GM19463 (cell line): ENCODE measurements around the gene PUM1.

ENCODE experiments used
- ATAC-seq: cut with Tn5 transposase; IDR thresholded peaks from one replicate; pipeline ENCODE4 v1.9.1; 2021; ENCODE audit warnings: mild to moderate bottlenecking, moderate library complexity; ENCODE audit not compliant: unreplicated experiment

Gene PUM1

DNA sequence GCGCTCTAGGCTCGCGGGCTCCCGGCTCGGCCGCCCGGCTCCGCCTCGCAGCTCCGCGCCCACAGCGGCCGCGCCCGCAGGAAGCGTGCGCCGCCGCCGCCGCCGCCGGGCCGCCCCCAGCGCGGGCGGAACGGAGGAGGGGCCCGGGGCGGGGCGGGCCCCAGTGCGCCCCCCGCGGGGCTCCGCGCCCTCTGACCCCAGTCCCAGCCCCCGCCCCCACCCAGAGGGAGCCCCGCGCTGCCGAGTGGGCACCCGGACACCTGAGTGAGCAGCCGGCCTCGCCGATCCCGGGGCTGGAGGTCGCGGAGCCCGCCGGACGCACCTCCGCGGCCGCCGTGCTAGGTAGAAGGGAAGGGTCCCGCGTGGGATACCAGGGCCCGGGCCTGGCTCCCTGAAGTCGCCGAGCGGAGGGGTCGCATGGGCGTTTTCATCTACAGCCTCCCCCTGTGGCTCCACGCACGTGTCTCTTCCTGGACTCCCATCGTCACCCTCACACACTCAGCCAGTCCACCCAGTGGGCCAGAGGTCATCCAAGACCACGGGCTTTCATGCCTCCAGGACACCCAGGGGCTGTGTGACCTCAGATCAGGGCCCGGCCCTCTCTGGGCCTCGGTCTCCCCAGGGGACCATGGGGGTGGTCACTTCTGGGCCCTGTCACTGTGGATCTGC lies 156.7 kb downstream of the PUM1 start, which contains the start of gene SDC3:
TSS of gene SDC3 (minus strand) at position 63 of the 669 bp plus-strand sequence. CDS start 172 bp downstream, outside the sequence.
- ATAC-seq = no peak

DNA sequence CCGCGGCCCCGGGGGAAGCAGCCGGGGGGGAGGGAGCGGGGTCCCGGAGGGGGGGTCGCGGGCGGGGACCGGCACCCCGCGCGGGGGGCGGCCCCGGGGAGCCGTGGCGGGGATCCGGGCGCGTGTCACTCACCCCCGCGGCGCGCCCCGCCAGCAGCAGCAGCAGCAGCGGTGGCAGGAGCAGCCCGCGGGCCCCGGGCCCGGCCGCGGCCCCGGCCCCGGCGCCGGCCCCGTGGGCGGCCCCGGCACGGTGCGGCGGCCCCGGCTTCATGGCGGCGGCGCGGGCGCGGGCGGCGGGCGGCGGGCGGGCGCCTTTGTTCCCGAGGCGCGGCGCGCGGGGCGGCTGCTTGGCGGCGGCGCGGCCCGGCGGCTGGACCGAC lies 157.2 kb downstream of the PUM1 start:
- no peak for ATAC-seq

DNA sequence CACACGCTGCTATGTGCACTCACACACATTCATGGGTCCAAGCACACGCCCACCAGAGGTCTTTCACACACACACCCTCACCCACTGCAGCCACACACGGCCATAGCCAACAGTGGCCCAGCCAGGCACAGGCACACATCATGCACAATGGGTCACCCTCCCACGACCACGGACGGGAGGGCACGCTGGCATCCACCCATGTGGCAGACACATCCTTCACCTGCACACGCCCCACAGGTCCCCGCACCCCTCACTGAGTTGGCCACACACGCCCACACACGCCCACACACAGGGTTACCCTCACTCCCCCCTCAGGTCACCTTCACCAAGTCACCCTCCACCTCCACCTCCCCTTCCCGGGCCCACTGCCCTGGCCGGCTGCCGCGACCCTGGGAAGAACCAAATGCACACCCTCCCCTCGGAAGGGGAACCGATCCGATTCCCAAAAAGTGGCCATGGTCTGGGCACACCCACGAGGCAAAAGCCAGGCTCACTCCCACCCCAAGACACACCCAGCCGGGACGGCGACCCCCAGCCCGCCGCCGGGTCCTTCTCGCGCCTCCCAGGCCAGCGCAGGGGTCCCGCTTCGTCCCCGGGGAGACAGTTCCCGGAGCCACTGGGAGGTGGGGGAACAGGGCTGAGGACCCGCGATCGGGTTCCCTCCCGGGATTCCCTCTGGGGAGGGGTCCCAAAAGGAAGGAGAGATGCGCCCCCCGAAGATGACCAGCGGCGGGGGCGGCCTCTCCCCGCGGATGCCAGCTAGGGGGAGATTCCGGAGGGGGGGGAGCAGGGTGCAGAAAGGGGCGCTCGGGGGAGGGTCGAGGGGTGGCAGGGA lies 157.8 kb downstream of the PUM1 start:
- no peak for ATAC-seq

DNA sequence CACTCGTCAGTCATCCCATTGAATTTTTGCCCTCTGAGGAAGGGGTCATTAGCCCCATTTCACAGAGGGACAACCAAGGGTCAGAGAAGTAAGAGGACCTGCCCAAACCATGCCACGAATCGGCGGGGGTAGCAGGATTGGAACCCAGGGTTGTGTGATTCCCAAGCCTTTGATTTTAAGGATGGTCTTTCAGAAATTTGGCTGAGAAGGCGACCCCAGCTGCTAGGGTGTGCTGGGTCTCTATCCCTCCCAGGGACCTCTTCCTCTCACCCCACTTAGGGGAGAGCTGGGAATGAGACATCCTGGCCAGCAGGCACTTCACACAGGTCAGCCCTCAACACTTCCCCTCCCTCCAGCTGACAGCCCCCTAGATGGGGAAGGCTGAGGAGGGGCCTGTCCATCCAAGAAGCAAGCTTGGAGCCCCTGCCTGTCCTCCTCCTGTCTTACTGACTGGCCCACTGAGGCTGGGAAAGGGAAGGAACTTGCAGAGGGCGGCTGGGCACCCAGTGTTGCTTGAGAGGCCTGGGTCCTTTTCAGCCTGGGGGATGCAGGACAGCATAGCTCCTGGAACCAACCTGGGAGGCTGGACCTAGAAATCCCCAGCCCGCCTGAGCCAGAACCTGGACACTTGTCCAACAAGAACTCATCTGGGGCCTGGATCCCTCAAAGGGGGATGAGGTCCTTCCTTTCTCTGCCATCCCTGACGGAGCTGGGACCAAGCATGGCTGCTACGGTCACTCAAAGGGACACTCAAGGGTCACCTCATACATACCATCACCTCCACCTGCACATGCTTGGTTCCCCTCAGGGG lies 158.7 kb downstream of the PUM1 start:
- ATAC-seq = no peak

DNA sequence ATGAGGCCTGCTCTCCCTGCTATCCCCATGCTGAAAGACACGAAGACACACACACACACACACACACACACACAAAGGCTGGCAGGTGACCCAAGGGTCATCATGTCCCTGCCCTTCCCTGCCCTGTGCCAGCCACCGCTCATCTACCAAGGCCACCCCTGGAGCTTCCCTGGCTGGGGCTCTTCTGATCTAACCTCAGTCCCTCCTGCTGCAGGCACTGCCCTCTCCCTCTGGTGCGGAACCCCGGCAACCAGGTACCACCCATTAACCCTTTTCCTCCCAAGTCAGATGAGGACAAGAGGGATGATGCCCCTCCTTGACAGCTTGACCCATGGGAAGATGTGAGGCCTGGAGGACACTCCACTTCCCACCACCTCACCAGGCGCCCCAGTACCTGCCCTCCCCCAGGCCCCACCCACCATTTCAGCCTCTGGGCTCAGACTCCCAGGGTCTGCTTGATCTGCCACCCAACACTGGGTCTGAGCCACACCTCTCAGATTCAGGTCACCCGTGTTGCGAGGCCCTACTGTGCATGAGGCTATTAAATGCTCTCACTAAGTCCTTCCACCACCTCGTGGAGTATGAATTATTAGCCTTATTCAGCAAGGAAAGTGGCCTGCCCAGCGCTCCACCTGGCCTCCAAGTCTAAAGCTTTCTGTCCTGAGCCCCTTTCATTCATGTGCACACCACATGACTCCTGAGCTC lies 159.4 kb downstream of the PUM1 start:
- ATAC-seq = no peak

DNA sequence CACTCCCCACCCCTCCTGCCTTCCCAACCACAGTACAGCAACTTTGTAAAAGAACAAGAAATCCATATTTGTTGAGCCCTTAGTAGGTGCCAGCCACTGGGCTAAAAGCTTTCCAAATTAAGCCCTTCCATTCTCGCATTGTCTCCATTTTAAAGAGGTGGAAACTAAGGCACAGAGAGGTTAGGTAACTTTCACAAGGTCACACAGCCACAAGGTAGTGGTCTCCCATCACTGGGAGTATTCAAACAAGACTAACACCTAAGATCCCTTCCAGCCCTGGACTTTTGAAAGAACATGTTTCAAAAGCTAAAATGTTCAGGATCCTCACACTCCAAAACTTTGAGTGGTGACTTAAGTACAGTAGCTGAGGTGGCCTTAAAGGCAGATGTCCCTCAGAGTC lies 160.1 kb downstream of the PUM1 start:
- no peak for ATAC-seq

DNA sequence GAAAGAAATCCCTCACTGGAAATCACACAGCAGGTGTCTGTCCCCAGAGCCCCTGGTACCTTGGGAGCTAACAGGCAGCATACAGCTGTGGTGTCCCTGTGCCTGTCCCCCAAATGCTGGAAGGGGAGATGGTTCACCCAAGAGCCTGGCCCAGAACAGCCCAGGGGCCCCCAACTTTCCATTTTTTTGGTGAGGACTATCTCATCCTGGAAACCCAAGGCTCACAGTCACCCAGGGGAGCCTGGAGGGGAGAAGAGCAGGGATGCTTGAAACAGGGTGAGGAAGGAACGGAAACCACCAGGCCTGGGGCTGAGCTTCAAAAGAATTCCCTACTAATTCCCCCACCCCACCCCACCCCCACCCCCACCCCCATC lies 160.6 kb downstream of the PUM1 start:
- ATAC-seq = no peak

DNA sequence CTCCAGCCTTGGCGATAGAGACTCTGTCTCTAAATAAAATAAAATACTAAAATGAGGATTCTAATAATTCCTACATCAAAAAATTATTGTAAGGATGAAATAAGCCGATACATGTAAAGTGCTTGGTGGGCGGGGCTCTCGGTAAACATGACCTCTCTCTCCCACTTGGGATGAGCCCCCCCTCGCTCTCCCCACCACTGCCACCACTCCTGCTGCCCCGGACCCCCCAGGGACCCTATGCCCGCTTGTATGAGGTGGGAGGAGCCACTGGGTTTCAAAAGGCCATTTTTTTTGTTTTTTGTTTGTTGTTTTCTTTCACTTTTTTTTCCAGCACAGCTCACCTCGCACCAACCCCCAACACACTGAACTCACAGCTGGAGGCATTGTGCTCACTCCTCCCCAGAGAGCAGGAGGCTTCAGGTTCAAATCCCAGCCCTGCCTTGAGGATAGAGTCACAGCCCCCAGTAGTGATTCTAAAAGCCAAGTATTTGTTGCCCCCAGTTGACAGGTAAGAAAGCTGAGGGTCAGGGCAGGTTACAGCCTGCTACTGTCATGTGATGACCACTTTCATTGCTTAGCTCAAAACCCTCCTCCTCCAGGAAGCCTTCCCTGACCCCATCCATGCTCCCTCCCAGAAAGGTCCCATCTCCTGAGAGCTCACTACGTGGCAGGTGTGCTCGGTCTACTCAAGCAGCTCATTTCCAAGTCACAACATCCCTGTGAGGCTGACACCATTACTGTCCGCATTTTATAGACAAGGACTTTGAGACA lies 161.1 kb downstream of the PUM1 start:
- ATAC-seq = no peak

DNA sequence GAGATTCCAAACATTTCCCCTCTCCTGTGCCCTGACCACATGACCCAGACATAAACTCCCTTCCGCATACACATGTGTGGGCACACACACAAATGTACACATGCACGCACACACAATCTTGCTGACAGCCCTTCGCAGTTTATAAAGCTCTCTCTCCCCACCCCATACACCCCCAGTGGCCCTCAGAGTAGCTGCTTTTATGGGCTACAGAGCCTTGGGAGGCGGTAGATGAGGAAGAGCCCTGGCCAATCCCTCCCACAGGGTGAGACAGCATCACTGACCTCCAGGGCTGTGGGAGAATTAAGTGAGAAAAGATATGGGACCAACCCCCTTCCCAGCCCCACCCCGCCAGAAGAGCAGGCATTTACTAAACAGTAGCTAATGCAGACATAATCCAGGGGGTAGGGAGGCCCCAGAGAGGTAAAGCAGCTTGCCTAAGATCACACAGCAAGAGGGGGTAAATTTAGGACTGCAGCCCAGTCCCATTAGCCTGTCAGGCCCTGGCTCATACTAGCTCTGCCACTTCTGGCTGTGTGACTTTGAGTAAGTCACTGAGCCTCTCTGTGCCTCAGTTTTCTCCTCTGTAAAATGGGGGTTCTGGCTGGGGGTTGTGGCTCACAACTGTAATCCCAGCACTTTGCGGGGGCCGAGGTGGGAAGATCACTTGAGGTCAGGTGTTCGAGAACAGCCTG lies 162.0 kb downstream of the PUM1 start:
- ATAC-seq = no peak

DNA sequence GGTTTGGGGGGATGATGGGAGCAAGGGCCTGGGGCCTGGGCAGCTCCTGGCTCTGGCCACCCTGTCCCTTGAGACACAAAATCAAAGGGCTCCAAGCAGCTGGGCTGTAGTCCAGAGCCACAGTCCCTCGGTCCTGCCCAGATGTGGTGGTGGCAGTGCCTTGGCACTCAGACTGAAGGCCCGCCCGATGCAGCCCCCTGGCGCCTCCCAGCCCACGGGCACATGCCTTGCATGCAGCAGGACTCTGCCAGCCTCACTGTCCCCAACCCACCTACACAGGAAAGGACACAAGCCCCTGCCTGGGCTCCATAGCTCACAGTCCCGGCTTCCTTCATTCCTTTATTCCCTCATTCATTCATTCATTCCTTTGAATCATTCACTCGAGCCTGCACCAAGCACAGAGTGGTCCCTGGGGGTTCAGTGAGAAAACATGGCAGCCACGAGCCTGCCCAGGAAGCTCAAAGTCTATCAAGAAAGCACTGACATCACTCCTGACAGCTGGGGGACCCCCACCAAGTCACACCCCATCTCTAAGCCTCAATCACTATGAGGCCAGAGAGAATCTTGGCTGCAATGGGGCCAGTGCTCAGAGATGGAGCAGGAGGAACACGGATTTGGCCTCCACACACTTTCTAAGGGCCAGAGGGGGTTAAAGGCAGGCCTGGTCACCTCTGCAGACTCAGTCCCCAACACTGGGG lies 162.8 kb downstream of the PUM1 start:
- ATAC-seq = no peak

DNA sequence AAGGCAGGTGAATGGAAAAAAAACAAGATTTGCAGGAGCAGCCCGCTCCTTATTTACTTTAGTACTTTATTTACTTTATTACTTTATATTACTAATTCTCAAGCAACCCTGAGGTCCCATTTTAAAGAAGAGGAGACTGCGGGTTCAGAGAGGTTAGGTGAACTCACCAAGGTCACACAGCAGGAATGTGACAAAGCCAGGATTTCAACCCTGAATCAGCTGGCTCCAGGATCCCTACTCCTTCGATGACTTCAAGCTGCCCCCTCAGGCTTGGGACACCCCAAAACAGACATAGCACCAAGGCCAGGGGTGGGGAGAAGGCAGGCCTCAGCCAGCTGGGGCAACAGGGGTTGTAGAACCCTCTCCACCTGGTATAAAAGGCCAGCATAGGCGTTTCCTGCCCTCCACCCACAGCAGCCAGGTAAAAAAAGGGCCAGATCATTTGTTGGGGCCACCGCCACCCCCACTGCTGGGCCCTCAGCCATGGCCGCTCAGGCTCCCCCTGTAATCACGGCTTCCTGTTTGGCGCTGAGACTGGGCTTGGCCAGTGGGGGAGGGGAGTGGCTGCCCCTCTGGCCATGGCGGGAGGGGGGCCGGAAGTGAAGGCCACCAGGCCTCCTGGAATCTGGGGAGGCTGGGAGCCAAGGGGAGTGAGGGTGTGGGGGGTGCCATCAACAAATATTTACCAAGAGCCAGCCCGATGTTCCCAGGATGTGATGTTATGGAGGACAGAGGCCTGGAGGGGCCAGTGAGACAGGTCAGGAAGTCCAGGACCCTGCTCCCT lies 163.5 kb downstream of the PUM1 start:
- no peak for ATAC-seq

DNA sequence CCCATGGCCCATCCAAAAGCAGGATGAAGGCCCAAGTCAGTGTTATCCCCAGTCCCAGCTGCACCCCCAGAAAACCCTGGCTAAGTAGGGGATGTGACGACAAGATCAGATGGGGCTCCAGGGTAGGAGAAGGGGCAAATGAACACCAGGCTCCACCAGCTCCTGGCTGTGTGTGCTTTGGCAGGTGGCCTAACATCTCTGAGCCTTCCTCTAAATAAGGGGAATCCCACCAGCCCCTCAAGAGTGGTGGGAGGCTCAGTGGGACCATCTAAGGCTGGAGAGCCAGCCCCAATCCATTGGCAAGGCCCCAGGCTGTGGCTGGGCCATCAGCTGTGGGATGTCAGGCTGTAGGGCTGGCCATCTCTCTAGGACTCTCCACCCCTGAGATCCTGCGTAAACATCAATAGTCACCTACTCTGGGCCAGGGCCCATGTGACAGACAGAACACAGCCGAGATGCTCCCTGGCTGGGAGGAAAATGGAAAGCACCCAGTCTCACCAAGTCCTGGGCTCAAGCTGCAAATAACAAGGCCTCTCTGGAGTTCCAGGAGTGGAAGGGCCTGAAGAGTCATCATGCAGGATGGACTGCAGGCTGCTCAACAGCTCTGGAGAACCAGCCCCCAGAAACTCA lies 164.5 kb downstream of the PUM1 start:
- no peak for ATAC-seq

DNA sequence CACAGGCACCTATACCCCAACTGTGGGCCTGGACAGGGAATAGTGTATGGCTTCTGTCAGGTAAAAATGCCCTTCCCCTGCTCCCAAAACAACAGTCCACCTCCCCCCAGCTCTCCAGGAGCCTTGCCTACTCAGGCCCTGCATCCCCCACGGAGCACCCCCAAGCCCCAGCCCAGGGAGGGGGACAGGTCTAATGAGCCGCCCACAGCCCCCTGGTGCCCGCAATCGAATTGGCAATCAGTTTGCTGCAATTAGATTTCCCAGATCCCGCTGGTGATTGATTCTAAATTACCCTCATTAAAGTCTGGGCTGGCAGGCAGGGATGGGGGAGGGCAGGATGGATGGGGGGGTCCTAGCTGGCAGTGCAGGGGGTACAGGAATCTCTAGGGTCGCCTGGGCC lies 165.0 kb downstream of the PUM1 start:
- no peak for ATAC-seq

DNA sequence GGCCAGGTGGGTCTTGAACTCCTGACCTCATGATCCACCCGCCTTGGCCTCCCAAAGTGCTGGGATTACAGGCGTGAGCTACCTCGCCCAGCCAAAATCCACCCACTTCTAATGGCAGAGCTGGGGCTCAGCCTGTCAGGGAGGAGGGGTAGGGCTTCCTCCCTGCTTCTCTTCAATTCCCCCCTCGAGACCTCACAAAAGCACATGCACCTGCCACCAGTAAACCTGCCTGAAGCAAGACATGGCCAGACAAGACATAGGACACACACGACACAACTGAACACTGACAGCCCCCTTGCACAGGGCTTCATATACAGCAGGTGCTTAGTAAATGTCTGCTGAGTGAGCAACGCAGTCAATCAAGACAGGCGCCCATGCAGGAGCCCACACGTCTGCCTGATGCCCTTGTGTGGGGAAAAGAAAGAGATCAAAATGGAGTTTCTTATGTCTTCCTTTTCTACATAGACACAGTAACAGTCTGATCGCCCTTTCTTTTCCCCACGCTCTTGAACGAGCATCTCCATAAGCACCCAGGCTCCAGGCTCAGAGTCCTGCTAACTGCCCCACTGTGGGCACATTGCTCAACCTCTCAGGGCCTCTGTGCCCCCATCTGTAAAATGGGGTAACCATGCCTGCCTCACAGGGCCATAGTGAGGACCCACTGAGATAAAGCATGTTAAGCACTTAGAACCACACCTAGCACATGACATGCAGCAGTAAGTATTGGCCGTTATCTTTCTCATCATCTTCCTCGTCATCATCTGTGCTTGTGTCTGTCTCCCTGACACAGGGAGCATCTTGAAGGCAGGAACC lies 165.7 kb downstream of the PUM1 start:
- no peak for ATAC-seq

DNA sequence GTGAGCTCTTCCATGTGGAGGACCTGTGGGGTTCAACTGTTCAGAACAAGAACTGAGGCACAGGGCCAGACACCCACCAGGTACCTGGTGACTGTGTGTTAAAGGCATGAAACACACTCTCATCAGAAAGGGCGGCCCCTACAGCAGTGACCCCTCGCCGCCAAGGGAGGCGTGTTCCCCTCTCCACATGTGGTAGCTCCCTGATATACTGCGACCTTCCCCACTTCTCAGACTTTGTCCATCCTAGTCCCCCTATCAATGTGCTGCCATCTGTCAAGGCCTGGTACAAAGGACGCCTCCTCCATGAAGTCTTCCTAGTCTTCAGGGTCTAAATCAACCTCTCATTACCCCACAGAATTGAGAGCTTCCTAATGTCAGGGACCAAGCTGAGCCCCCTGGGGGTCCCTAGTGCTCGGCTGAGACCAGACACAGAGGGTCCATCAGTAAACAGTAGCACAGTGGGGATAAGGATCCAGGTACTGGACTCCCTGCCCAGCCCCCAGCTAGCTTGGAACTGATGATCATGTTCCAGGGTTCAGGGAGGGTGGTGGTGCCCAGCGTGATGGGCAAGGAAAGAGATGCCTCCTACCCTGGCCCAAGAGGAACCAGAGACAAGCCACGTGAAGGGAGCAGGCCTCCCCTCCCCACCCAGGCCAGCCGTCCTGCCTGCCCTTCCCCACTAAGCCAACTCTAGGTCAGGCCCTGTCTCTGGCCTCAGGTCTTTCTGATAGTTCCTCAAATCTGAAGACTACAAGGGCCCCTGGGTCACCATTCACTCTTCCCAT lies 167.3 kb downstream of the PUM1 start:
- ATAC-seq = no peak

DNA sequence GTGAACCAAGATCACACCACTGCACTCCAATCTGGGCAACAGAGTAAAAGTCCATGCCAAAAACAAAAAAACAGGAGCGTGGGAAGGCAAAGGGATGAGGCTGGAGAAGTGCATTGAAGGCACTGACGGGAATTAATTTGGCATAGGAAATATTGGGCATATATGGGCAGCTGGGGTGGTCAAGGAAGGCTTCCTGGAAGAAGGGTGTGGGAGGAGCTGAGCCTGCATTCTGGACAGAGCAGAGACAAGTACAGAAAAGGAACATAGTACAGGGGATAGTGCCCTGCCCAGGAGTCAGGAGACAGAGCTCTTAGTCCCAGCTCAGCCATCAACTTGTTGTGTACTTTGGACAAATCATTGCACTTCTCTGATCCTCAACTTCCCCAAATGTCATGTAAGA lies 168.6 kb downstream of the PUM1 start:
- no peak for ATAC-seq
